ENCODE measurements around the gene SERPIND1.

Gene SERPIND1

DNA sequence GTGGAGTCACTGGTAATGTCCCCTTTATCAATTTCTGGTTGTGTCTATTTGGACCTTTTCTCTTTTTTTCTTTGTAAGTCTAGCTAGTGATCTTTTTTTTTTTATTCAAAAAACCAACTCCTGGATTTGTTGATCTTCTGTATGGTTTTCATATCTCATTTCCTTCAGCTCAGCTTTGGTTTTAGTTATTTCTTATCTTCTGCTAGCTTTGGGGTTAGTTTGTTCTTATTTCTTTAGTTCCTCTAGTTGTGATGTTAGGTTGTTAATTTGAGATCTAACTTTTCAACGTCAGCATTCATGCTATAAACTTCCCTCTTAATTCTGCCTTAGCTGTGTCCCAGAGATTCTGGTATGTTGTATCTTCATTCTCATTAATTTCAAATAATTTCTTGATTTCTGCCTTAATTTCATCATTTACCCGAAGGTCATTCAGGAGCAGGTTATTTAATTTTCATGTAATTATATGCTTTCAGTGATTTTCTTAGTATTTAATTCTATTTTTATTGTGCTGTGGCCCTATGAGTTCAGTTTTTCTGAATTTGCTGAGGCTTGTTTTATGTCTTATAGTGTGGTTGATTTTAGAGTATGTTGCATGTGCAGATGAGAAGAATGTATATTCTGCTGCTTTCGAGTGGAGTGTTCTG is 55.7 kb downstream of the SERPIND1 start:
- H3K27me3 Mint-ChIP-seq (ENCODE audit: low read depth, poor library complexity): peaks cover 2% of the 10 kb centered on the region
- DNase-seq: no peak
- no peaks in the 10 kb centered on the region for H3K9me3 Mint-ChIP-seq
- no peak overlapping the region for H3K4me3 Mint-ChIP-seq
- peaks cover 84% of the 10 kb centered on the region for H3K36me3 Mint-ChIP-seq (ENCODE audit: low read depth)
- TF ChIP-seq, protein P1, sequence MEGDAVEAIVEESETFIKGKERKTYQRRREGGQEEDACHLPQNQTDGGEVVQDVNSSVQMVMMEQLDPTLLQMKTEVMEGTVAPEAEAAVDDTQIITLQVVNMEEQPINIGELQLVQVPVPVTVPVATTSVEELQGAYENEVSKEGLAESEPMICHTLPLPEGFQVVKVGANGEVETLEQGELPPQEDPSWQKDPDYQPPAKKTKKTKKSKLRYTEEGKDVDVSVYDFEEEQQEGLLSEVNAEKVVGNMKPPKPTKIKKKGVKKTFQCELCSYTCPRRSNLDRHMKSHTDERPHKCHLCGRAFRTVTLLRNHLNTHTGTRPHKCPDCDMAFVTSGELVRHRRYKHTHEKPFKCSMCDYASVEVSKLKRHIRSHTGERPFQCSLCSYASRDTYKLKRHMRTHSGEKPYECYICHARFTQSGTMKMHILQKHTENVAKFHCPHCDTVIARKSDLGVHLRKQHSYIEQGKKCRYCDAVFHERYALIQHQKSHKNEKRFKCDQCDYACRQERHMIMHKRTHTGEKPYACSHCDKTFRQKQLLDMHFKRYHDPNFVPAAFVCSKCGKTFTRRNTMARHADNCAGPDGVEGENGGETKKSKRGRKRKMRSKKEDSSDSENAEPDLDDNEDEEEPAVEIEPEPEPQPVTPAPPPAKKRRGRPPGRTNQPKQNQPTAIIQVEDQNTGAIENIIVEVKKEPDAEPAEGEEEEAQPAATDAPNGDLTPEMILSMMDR (IDR thresholded peaks at IDR 0.05): no peak
- peak overlapping the region; percentile 6 for H3K27ac Mint-ChIP-seq
- H3K4me1 Mint-ChIP-seq: no peaks in the 10 kb centered on the region

DNA sequence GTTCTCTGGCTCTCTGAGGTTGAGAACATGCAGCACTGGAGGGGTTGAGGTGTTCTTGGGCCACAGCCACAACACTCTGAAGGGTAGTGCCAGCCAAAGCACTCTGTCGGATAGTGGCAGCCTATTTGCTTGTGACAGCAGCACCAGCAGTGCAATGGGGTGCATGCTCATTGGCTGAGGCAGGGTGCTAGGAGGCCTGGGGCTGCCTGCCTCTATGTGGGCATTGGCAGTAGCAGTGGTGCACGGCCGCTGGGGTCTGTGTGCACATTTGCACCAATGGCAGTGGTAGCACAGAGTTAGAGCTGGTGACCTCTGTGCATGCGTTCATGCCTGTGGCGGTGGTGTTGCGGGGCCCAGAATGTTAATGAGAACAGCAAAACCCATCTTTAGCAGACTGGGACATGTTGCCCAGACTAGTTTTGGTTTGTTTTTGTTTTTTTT is 59.3 kb downstream of the SERPIND1 start:
- Mint-ChIP-seq H3K27ac (no peak overlapping the region), H3K27me3 (ENCODE audit: low read depth, poor library complexity) (no peaks in the 10 kb centered on the region), H3K4me3 (no peak overlapping the region), H3K9me3 (no peaks in the 10 kb centered on the region), H3K4me1 (no peaks in the 10 kb centered on the region), H3K36me3 (ENCODE audit: low read depth) (peaks cover 54% of the 10 kb centered on the region)
- DNase-seq: no peak
- TF ChIP-seq, protein P1 (IDR thresholded peaks at IDR 0.05): no peak

DNA sequence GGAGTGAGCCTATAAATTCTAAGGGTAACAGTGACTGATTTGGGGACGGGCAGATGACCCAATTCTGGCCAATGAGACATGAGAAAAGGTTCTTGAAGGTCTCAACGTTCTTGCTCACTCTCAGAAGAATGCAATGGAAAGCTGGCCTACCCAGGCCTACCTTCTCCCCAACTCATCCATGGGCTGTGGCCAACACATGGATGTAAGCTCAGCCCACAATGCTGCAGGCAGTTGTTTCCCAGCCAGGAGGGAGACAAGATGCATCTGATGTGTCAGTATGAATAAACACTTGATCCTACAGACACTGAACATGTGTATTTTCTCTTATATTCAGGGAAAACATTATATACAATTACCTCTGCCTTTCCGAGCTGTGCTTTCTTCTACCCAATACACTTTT is 60.3 kb downstream of the SERPIND1 start:
- Mint-ChIP-seq H3K9me3 (no peaks in the 10 kb centered on the region), H3K27ac (no peak overlapping the region), H3K36me3 (ENCODE audit: low read depth) (peaks cover 45% of the 10 kb centered on the region), H3K4me3 (no peak overlapping the region), H3K4me1 (no peaks in the 10 kb centered on the region), H3K27me3 (ENCODE audit: low read depth, poor library complexity) (no peaks in the 10 kb centered on the region)
- TF ChIP-seq, protein P1 (IDR thresholded peaks at IDR 0.05): no peak
- DNase-seq: no peak

DNA sequence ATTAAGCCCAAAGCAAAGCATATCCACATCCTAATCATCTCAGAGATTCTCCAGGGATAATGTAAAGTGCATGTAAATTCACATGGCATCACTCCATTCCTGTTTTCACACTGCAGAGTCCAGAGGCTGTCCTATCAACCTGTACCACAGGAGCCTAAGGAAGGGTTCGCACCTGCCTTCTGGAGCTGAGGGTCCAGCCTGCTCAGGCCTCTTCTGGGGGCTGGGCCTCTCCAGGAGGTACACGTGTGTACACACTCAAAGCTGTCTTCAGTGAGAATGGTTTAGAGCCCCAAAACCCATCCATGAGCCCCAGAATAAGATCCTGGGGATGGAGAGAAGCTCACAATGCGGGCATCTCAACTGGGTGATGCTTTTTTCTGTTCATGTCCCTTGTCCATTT is 60.8 kb downstream of the SERPIND1 start:
- H3K27me3 Mint-ChIP-seq (ENCODE audit: low read depth, poor library complexity): no peaks in the 10 kb centered on the region

More for the DNA sequence above, 60.8 kb downstream of the SERPIND1 start:
- TF ChIP-seq, protein P1 (IDR thresholded peaks at IDR 0.05): no peak
- no peak overlapping the region for H3K27ac Mint-ChIP-seq
- H3K4me1 Mint-ChIP-seq: no peaks in the 10 kb centered on the region
- DNase-seq: no peak
- H3K9me3 Mint-ChIP-seq: no peaks in the 10 kb centered on the region
- no peak overlapping the region for H3K4me3 Mint-ChIP-seq
- peaks cover 40% of the 10 kb centered on the region for H3K36me3 Mint-ChIP-seq (ENCODE audit: low read depth)
